H1 (cell line): ENCODE results near the gene TDRD3. TPM values are rescaled to one million over a fixed set of nuclear protein-coding genes. Genes with fewer than 3 reads are reported as not detected.

ENCODE experiments used
- CTCF ChIA-PET: fragments of 300-600 bp; sonication (Branson Sonifier 250); formaldehyde crosslinking; loops from one replicate; lab custom pipeline; 2021; ENCODE audit not compliant: partially characterized antibody; lab: Charles Lee
- POLR2A ChIA-PET: fragments of 300-600 bp; sonication (Branson Sonifier 250); formaldehyde crosslinking; loops from one replicate; lab custom pipeline; 2021; ENCODE audit warnings: inconsistent platforms; ENCODE audit not compliant: partially characterized antibody; lab: Charles Lee
- DNase-seq, 2 experiments: peaks; one replicate each; pipeline versions ENCODE4 v3.0.0 to v3.0.0-alpha.2; 2010 to 2022; ENCODE audit warnings: low spot score in 2 of 2, low read depth in 1 of 2, mixed read lengths in 1 of 2
- FAIRE-seq: peaks from 2 replicates; lab custom pipeline; 2011; peaks lifted over from hg19 to GRCh38; lab: Jason Lieb, UNC
- H2AFZ ChIP-seq: 2 replicates; pipeline ENCODE4 v1.8.1; 2012; ENCODE audit warnings: low read length, inconsistent platforms
- H2AK5ac ChIP-seq: 2 replicates; pipeline ENCODE4 v1.6.1; 2013; ENCODE audit warnings: low read depth, low read length
- H2BK120ac ChIP-seq: replicated peaks from 2 replicates; pipeline ENCODE3; 2013; ENCODE audit warnings: low read depth, low read length, inconsistent platforms
- H2BK12ac ChIP-seq: 2 replicates; pipeline ENCODE4 v1.6.1; 2013; ENCODE audit warnings: low read depth, low read length
- H2BK15ac ChIP-seq: 2 replicates; pipeline ENCODE4 v1.6.1; 2013; ENCODE audit warnings: low read length
- H2BK20ac ChIP-seq: 2 replicates; pipeline ENCODE4 v1.6.1; 2013; ENCODE audit warnings: low read length
- H2BK5ac ChIP-seq: 2 replicates; pipeline ENCODE4 v1.6.1; 2013; ENCODE audit warnings: low read depth, low read length
- H3K14ac ChIP-seq: 2 replicates; pipeline ENCODE4 v1.6.1; 2013; ENCODE audit warnings: inconsistent platforms; ENCODE audit not compliant: insufficient read length
- H3K18ac ChIP-seq: 2 replicates; pipeline ENCODE4 v1.6.1; 2013; ENCODE audit warnings: low read length; ENCODE audit errors: extremely low read depth
- H3K23ac ChIP-seq: 2 replicates; pipeline ENCODE4 v1.6.1; 2013; ENCODE audit warnings: inconsistent platforms; ENCODE audit not compliant: insufficient read length
- H3K23me2 ChIP-seq: 2 replicates; pipeline ENCODE4 v1.6.1; 2013; ENCODE audit warnings: low read depth, low read length
- H3K27ac ChIP-seq: 2 replicates; pipeline ENCODE4 v1.6.1; 2011; ENCODE audit warnings: low read depth, low read length, inconsistent platforms
- H3K27me3 ChIP-seq, 4 experiments: replicated peaks in 1 of 4; 1 replicate in 1 of 4; 2 replicates in 3 of 4; pipeline versions ENCODE4 v1.6.1 to v1.8.1; 2011 to 2013; ENCODE audit warnings: low read length in 3 of 4, mild to moderate bottlenecking in 3 of 4, inconsistent platforms in 2 of 4, mixed read lengths in 2 of 4, moderate library complexity in 1 of 4; ENCODE audit not compliant: control insufficient read depth in 3 of 4, insufficient read depth in 3 of 4; ENCODE audit errors: extremely low read depth in 1 of 4
- H3K36me3 ChIP-seq, 4 experiments: 2 replicates each; pipeline versions ENCODE4 v1.6.1 to v1.8.1; 2011 to 2013; ENCODE audit warnings: mild to moderate bottlenecking in 4 of 4, low read length in 3 of 4, moderate library complexity in 2 of 4, control low read depth in 1 of 4, inconsistent platforms in 1 of 4; ENCODE audit not compliant: insufficient read depth in 4 of 4, control insufficient read depth in 2 of 4
- H3K4ac ChIP-seq: replicated peaks from 2 replicates; pipeline ENCODE3; 2013; ENCODE audit warnings: low read length, low read depth, mixed read lengths, inconsistent platforms; ENCODE audit not compliant: insufficient read length
- H3K4me1 ChIP-seq, 4 experiments: replicated peaks in 1 of 4; 1 replicate in 1 of 4; 2 replicates in 3 of 4; pipeline versions ENCODE4 v1.6.1 to v1.8.1; 2011 to 2013; ENCODE audit warnings: low read length in 3 of 4, inconsistent platforms in 2 of 4, mixed read lengths in 1 of 4; ENCODE audit not compliant: insufficient read depth in 4 of 4, control insufficient read depth in 3 of 4
- H3K4me2 ChIP-seq, 2 experiments: 2 replicates each; pipeline versions ENCODE4 v1.6.1 to v1.8.1; 2011 to 2013; ENCODE audit warnings: low read depth in 2 of 2, low read length in 2 of 2, control low read depth in 1 of 2, inconsistent platforms in 1 of 2, mild to moderate bottlenecking in 1 of 2; ENCODE audit not compliant: insufficient read depth in 1 of 2
- H3K4me3 ChIP-seq, 4 experiments: fragments of 200-600, 300-600 bp in 1 of 4; sonication (generic), shearing (Covaris generic), sonication (Bioruptor Twin) in 1 of 4; 2 replicates each; pipeline versions ENCODE4 v1.5.1 to v1.8.1; 2011 to 2016; ENCODE audit warnings: low read length in 4 of 4, low read depth in 3 of 4, control low read depth in 2 of 4, inconsistent platforms in 2 of 4, mild to moderate bottlenecking in 2 of 4, mixed read lengths in 1 of 4, moderate library complexity in 1 of 4; ENCODE audit not compliant: insufficient read depth in 2 of 4; ENCODE audit errors: extremely low read depth in 1 of 4
- H3K56ac ChIP-seq: replicated peaks from 2 replicates; pipeline ENCODE3; 2013; ENCODE audit warnings: low read depth, mild to moderate bottlenecking, mixed read lengths, low read length, inconsistent platforms; ENCODE audit not compliant: insufficient read length
- H3K79me1 ChIP-seq: 2 replicates; pipeline ENCODE4 v1.6.1; 2013; ENCODE audit warnings: low read depth, low read length, control low read depth
- H3K79me2 ChIP-seq, 2 experiments: 2 replicates each; pipeline versions ENCODE4 v1.6.1 to v1.8.1; 2012 to 2013; ENCODE audit warnings: low read length in 2 of 2, mild to moderate bottlenecking in 2 of 2, inconsistent platforms in 1 of 2; ENCODE audit not compliant: insufficient read depth in 2 of 2, control insufficient read depth in 1 of 2
- H3K9ac ChIP-seq, 4 experiments: replicated peaks in 1 of 4; 1 replicate in 1 of 4; 2 replicates in 3 of 4; pipeline versions ENCODE4 v1.6.1 to v1.8.1; 2011 to 2013; ENCODE audit warnings: low read depth in 3 of 4, low read length in 3 of 4, control low read depth in 2 of 4, mild to moderate bottlenecking in 2 of 4, moderate library complexity in 2 of 4, inconsistent platforms in 1 of 4; ENCODE audit errors: extremely low read depth in 1 of 4
- H3K9me3 ChIP-seq, 2 experiments: 2 replicates each; pipeline versions ENCODE4 v1.6.1 to v1.8.1; 2012 to 2013; ENCODE audit warnings: mild to moderate bottlenecking in 2 of 2, moderate library complexity in 2 of 2, control low read depth in 1 of 2, inconsistent platforms in 1 of 2, low read depth in 1 of 2, low read length in 1 of 2, mixed read lengths in 1 of 2; ENCODE audit not compliant: insufficient read depth in 2 of 2
- H4K20me1 ChIP-seq, 2 experiments: replicated peaks in 1 of 2; 2 replicates each; pipeline versions ENCODE3 to v1.8.1; 2011 to 2013; ENCODE audit warnings: inconsistent platforms in 2 of 2, low read length in 2 of 2, mild to moderate bottlenecking in 1 of 2; ENCODE audit not compliant: insufficient read depth in 2 of 2, control insufficient read depth in 1 of 2
- H4K5ac ChIP-seq: 2 replicates; pipeline ENCODE4 v1.6.1; 2013; ENCODE audit warnings: low read length, low read depth, mixed read lengths, inconsistent platforms; ENCODE audit not compliant: insufficient read length
- H4K8ac ChIP-seq: 2 replicates; pipeline ENCODE4 v1.8.0; 2013; ENCODE audit warnings: mild to moderate bottlenecking, moderate library complexity, low read length, inconsistent platforms; ENCODE audit not compliant: insufficient read depth; ENCODE audit errors: extremely low read depth
- H4K91ac ChIP-seq: replicated peaks from 2 replicates; pipeline ENCODE3; 2013; ENCODE audit warnings: low read length, mixed read lengths, inconsistent platforms; ENCODE audit not compliant: insufficient read length
- CBX5 ChIP-seq: fragments of 300-800, 300-1000 bp; sonication (generic); IDR thresholded peaks from 2 replicates; pipeline ENCODE4 v1.7.1; 2016; ENCODE audit warnings: antibody characterized with exemption, low read length, low read depth
- RAD21 ChIP-seq, 2 experiments: IDR thresholded peaks in 1 of 2; conservative IDR thresholded peaks in 1 of 2; 2 replicates each; pipeline ENCODE4 v1.6.1; 2011; ENCODE audit warnings: low read depth in 2 of 2, low read length in 2 of 2, improper control_type of control experiment in 1 of 2, inconsistent platforms in 1 of 2, mild to moderate bottlenecking in 1 of 2, moderate library complexity in 1 of 2
- SP4 ChIP-seq: IDR thresholded peaks from 2 replicates; pipeline ENCODE4 v1.6.1; 2012; ENCODE audit warnings: low read length, inconsistent platforms
- TBP ChIP-seq: IDR thresholded peaks from 2 replicates; pipeline ENCODE4 v1.6.1; 2011; ENCODE audit warnings: low read depth, low read length, improper control_type of control experiment
- WGBS, 2 experiments: shearing (Covaris generic) in 1 of 2; methylation state at CpG; one replicate each; pipeline versions ENCODE4 v1.1.6 to v1.1.7; 2013 to 2015; ENCODE audit warnings: low lambda C conversion rate in 2 of 2, mixed read lengths in 2 of 2, inconsistent platforms in 1 of 2, low coverage in 1 of 2, missing lambda C conversion rate in 1 of 2; ENCODE audit not compliant: insufficient replicate concordance in 2 of 2, insufficient coverage in 1 of 2, insufficient read length in 1 of 2; ENCODE audit errors: extremely low coverage in 1 of 2, missing lambda C conversion rate in 1 of 2; 5-methylcytosine and 5-hydroxymethylcytosine counted together
- polyA plus RNA-seq, 7 experiments: library from polyadenylated mRNA; depleted of rRNA in 3 of 7; stranded (reverse) in 5 of 7; unstranded in 2 of 7; fragments of >200 nt in 5 of 7; fragments of 200-250 nt in 2 of 7; gene quantifications; 1 replicate in 5 of 7; 2 replicates in 1 of 7; 4 replicates in 1 of 7; pipeline versions ENCODE4 v1.2.1 to v1.2.3, GENCODE V29; 2011 to 2013; ENCODE audit warnings: missing spikeins in 2 of 7, mixed read lengths in 2 of 7
- total RNA-seq: library from RNA; stranded (reverse); fragmentation: NEBNext Ultra II Directional; extraction: Animal tissue kit (Norgen Biotek cat#: 25700); gene quantifications from 2 replicates; pipeline ENCODE4 v1.2.1, GENCODE V29; 2021

The TDRD3 gene
- total and polyA plus RNA-seq, 2 of the 8 experiments (the other 6 are each of a cell fraction or from before 2014, with no cell fraction given): 2.5 to 14.7 TPM

- no peaks in the 10 kb centered on the region for H3K79me2 ChIP-seq
- H2BK5ac ChIP-seq: no peak overlapping the region
- H3K4me2 ChIP-seq: no peak overlapping the region
- no peak overlapping the region for H3K23ac ChIP-seq
- no peak overlapping the region for H3K14ac ChIP-seq
- H3K18ac ChIP-seq: no peak overlapping the region
- H4K5ac ChIP-seq: no peak overlapping the region
- H4K20me1 ChIP-seq: no peaks in the 10 kb centered on the region
- H4K91ac ChIP-seq: no peak overlapping the region
- no peaks in the 10 kb centered on the region for H3K27me3 ChIP-seq
- FAIRE-seq (no peak), DNase-seq (no peak)
- no peaks in the 10 kb centered on the region for H3K23me2 ChIP-seq
- H3K79me1 ChIP-seq: no peaks in the 10 kb centered on the region
- no peak overlapping the region for H4K8ac ChIP-seq
- H3K4me3 ChIP-seq: no peak overlapping the region
- no peak overlapping the region for H2BK12ac ChIP-seq
- no peak overlapping the region for H3K27ac ChIP-seq
- no peak overlapping the region for H2BK120ac ChIP-seq
- H2AK5ac ChIP-seq: no peak overlapping the region
- ChIA-PET CTCF (no interaction called here), POLR2A (no interaction called here)
- no peak overlapping the region for H2AFZ ChIP-seq
- H3K4ac ChIP-seq: no peak overlapping the region
- peaks cover 56 to 67% of the 10 kb centered on the region in 2 experiments for H3K9me3 ChIP-seq
- no peak overlapping the region for H2BK20ac ChIP-seq
- WGBS, 2 experiments: 87% methylated on average over 1 of the region's 1 CpG; no CpG with 5 or more reads in 1 of the 2 experiments
- H2BK15ac ChIP-seq: no peak overlapping the region
- peaks cover 0 to 40% (median 6%) of the 10 kb centered on the region in 4 experiments; a peak in 3 of 8 replicates for H3K36me3 ChIP-seq
- H3K4me1 ChIP-seq: no peaks in the 10 kb centered on the region
- no peak overlapping the region for H3K9ac ChIP-seq
- TF ChIP-seq SP4 (no peak), RAD21 (IDR thresholded peaks at IDR 0.05 in 1 of 2, conservative IDR thresholded peaks at IDR 0.05 in 1 of 2; ENCODE audit: low read depth in 2 of 2, low read length in 2 of 2) (peak in 1 of 2 experiments; percentile 37; a peak in 3 of 4 replicates), CBX5 (0 out of 2 replicates have a peak, but pooled peaks have one; percentile 43), TBP (no peak)
- H3K56ac ChIP-seq: no peak overlapping the region
Measured at GRCh38 chr13:60501236-60501635, 104.2 kb downstream of the TDRD3 start.
